Fibroblast of pulmonary artery (primary cell): Measurements from ENCODE around the gene DZANK1.
A peak's percentile ranks its signal among the peaks of the same experiment; 100 is the strongest.
"Not testable (repeated sequence)": the region's sequence is repeated elsewhere in the genome, so short reads cannot be mapped to it uniquely, and the experiment has no call there.

Experiments used
- DNase-seq: peaks from one replicate; pipeline ENCODE4 v3.0.0-alpha.2; 2010; ENCODE audit warnings: low read depth
- H3K4me3 ChIP-seq: replicated peaks from 2 replicates; pipeline ENCODE4 v1.5.1; 2011; ENCODE audit warnings: low read depth, mild to moderate bottlenecking, control low read depth, low read length, moderate library complexity
- CTCF ChIP-seq: IDR thresholded peaks from 2 replicates; pipeline ENCODE4 v1.5.1; 2011; ENCODE audit warnings: mild to moderate bottlenecking, control low read depth, low read length, inconsistent platforms; ENCODE audit errors: missing control alignments

Gene DZANK1

GRCh38 chr20:18400460-18400859 lies 66.4 kb downstream of the DZANK1 start:
- H3K4me3 ChIP-seq, result no peak overlapping the region
- no peak for TF ChIP-seq CTCF

GRCh38 chr20:18398713-18399112 lies 68.1 kb downstream of the DZANK1 start:
- not testable (repeated sequence) for DNase-seq, H3K4me3 ChIP-seq

More at GRCh38 chr20:18400460-18400859, 66.4 kb downstream of the DZANK1 start:
- DNase-seq, result no peak

- TF ChIP-seq CTCF, result no peak
- peak; percentile 48 for DNase-seq
- no peak overlapping the region for H3K4me3 ChIP-seq
These were observed 69.8 kb downstream of the DZANK1 start for GRCh38 chr20:18397030-18397429.

- DNase-seq, result no peak
- H3K4me3 ChIP-seq, result no peak overlapping the region
- no peak for TF ChIP-seq CTCF
These were observed 71.3 kb downstream of the DZANK1 start for GRCh38 chr20:18395544-18395943.

- H3K4me3 ChIP-seq, result no peak overlapping the region
- DNase-seq, result no peak
- no peak for TF ChIP-seq CTCF
These were observed 72.5 kb downstream of the DZANK1 start for GRCh38 chr20:18394363-18394762.

GRCh38 chr20:18391686-18392085 lies 75.1 kb downstream of the DZANK1 start:
- no peak for DNase-seq
- TF ChIP-seq CTCF, result no peak
- no peak overlapping the region for H3K4me3 ChIP-seq

- TF ChIP-seq CTCF, result no peak
- H3K4me3 ChIP-seq, result no peak overlapping the region
- peak; percentile 7 for DNase-seq
These were observed 76.6 kb downstream of the DZANK1 start for GRCh38 chr20:18390201-18390600.
